Body of pancreas (tissue), 4 donors: ENCODE data around the gene ANTXR2.

Experiments used
- CTCF ChIP-seq, 7 experiments: fragments of 450-650 bp in 4 of 7; fragments of 200-600 bp in 3 of 7; sonication (generic) in 3 of 7; IDR thresholded peaks; one replicate each; pipeline ENCODE4 v1.5.1; 2016 to 2019; ENCODE audit warnings: antibody characterized with exemption in 7 of 7
- POLR2A ChIP-seq, 3 donors: fragments of 450-650 bp; IDR thresholded peaks; one replicate each; pipeline ENCODE4 v1.6.1; 2016; ENCODE audit warnings: antibody characterized with exemption in 3 of 3, mild to moderate bottlenecking in 2 of 3

- no peak for TF ChIP-seq CTCF (IDR thresholded peaks at IDR 0.05)
- no peak for TF ChIP-seq POLR2A (IDR thresholded peaks at IDR 0.05)
These were observed 175.9 kb downstream of the ANTXR2 start for GRCh38 chr4:79897174-79897573.
